H9 (cell line): Measurements from ENCODE around the gene CNGA4. TPM values are rescaled to one million over a fixed set of nuclear protein-coding genes. Genes with fewer than 3 reads are reported as not detected.

ENCODE experiments used
- DNase-seq: peaks from one replicate; pipeline ENCODE4 v3.0.0-alpha.2; 2017
- H2AFZ ChIP-seq: one replicate; pipeline ENCODE4 v1.6.1; 2013; ENCODE audit warnings: mild to moderate bottlenecking, low read length, control low read depth, moderate library complexity
- H2AK5ac ChIP-seq: 2 replicates; pipeline ENCODE4 v1.6.1; 2013; ENCODE audit warnings: low read length, control low read depth, mixed read lengths; ENCODE audit not compliant: insufficient read length
- H2BK120ac ChIP-seq: one replicate; pipeline ENCODE4 v1.6.1; 2013; ENCODE audit warnings: low read depth, mild to moderate bottlenecking, low read length, control low read depth, inconsistent platforms; ENCODE audit not compliant: poor library complexity, severe bottlenecking
- H2BK12ac ChIP-seq: 2 replicates; pipeline ENCODE4 v1.6.1; 2013; ENCODE audit warnings: low read length, control low read depth, mixed read lengths, low read depth; ENCODE audit not compliant: insufficient read length
- H2BK15ac ChIP-seq: 2 replicates; pipeline ENCODE4 v1.6.1; 2013; ENCODE audit warnings: low read depth, low read length, control low read depth
- H2BK20ac ChIP-seq: one replicate; pipeline ENCODE4 v1.6.1; 2013; ENCODE audit warnings: low read depth, mild to moderate bottlenecking, low read length, control low read depth, inconsistent platforms; ENCODE audit not compliant: poor library complexity, severe bottlenecking
- H2BK5ac ChIP-seq: 2 replicates; pipeline ENCODE4 v1.6.1; 2013; ENCODE audit warnings: low read length, control low read depth, mixed read lengths; ENCODE audit not compliant: insufficient read length
- H3K14ac ChIP-seq: 2 replicates; pipeline ENCODE4 v1.6.1; 2013; ENCODE audit warnings: low read length, control low read depth; ENCODE audit not compliant: insufficient read depth
- H3K18ac ChIP-seq: 2 replicates; pipeline ENCODE4 v1.6.1; 2013; ENCODE audit warnings: low read depth, mild to moderate bottlenecking, mixed read lengths, low read length, control low read depth; ENCODE audit not compliant: insufficient read length
- H3K23ac ChIP-seq: 2 replicates; pipeline ENCODE4 v1.6.1; 2013; ENCODE audit warnings: low read length, control low read depth, mixed read lengths, low read depth; ENCODE audit not compliant: insufficient read length
- H3K23me2 ChIP-seq: 2 replicates; pipeline ENCODE4 v1.6.1; 2013; ENCODE audit warnings: low read depth, mild to moderate bottlenecking, mixed read lengths, low read length, control low read depth; ENCODE audit not compliant: insufficient read length, poor library complexity, severe bottlenecking
- H3K27ac ChIP-seq: 2 replicates; pipeline ENCODE4 v1.5.1; 2013; ENCODE audit warnings: low read length, control low read depth, mixed read lengths, low read depth; ENCODE audit not compliant: insufficient read length
- H3K27me3 ChIP-seq: 2 replicates; pipeline ENCODE4 v1.6.1; 2013; ENCODE audit warnings: low read length, control low read depth, inconsistent platforms; ENCODE audit not compliant: insufficient read depth
- H3K4ac ChIP-seq: 2 replicates; pipeline ENCODE4 v1.6.1; 2013; ENCODE audit warnings: low read depth, mild to moderate bottlenecking, control low read depth, inconsistent platforms, low read length, moderate library complexity
- H3K4me1 ChIP-seq: 2 replicates; pipeline ENCODE4 v1.6.1; 2013; ENCODE audit warnings: low read length, control low read depth, inconsistent platforms; ENCODE audit not compliant: insufficient read depth
- H3K4me2 ChIP-seq: 2 replicates; pipeline ENCODE4 v1.6.1; 2013; ENCODE audit warnings: low read length, control low read depth, mixed read lengths; ENCODE audit not compliant: insufficient read length, insufficient read depth
- H3K56ac ChIP-seq: 2 replicates; pipeline ENCODE4 v1.6.1; 2013; ENCODE audit warnings: low read depth, mild to moderate bottlenecking, mixed read lengths, low read length, control low read depth; ENCODE audit not compliant: insufficient read length
- H3K79me1 ChIP-seq: 2 replicates; pipeline ENCODE4 v1.6.1; 2013; ENCODE audit warnings: low read depth, mild to moderate bottlenecking, moderate library complexity, low read length, control low read depth, inconsistent platforms; ENCODE audit not compliant: insufficient read depth, poor library complexity, severe bottlenecking
- H3K79me2 ChIP-seq: 2 replicates; pipeline ENCODE4 v1.6.1; 2013; ENCODE audit warnings: low read length, control low read depth, inconsistent platforms; ENCODE audit not compliant: insufficient read depth
- H3K9ac ChIP-seq: 2 replicates; pipeline ENCODE4 v1.6.1; 2013; ENCODE audit warnings: low read length, control low read depth, mixed read lengths; ENCODE audit not compliant: insufficient read length; ENCODE audit errors: extremely low read depth
- H3K9me3 ChIP-seq: one replicate; pipeline ENCODE4 v1.6.1; 2013; ENCODE audit warnings: low read depth, low read length, inconsistent platforms; ENCODE audit not compliant: control insufficient read depth
- H3T11ph ChIP-seq: one replicate; pipeline ENCODE4 v1.6.1; 2013; ENCODE audit warnings: mild to moderate bottlenecking, low read length, control low read depth, inconsistent platforms
- H4K20me1 ChIP-seq: one replicate; pipeline ENCODE4 v1.6.1; 2013; ENCODE audit not compliant: control insufficient read depth, insufficient read length, insufficient read depth
- H4K5ac ChIP-seq: 2 replicates; pipeline ENCODE4 v1.6.1; 2013; ENCODE audit warnings: low read depth, mild to moderate bottlenecking, mixed read lengths, low read length, control low read depth; ENCODE audit not compliant: insufficient read length
- H4K8ac ChIP-seq: replicated peaks from 2 replicates; pipeline ENCODE4 v1.6.1; 2013; ENCODE audit warnings: low read length, control low read depth, mixed read lengths, low read depth; ENCODE audit not compliant: insufficient read length
- H4K91ac ChIP-seq: 2 replicates; pipeline ENCODE4 v1.6.1; 2013; ENCODE audit warnings: low read depth, mild to moderate bottlenecking, moderate library complexity, mixed read lengths, low read length, control low read depth; ENCODE audit not compliant: insufficient read length
- H3K27ac Mint-ChIP-seq, 3 experiments: 2 replicates in 2 of 3; 3 replicates in 1 of 3; pipeline ENCODE4 v1.8.0; 2020 to 2021; ENCODE audit warnings: mixed read lengths in 3 of 3, mild to moderate bottlenecking in 1 of 3, moderate library complexity in 1 of 3
- H3K27me3 Mint-ChIP-seq: 2 replicates; pipeline ENCODE4 v1.8.0; 2021; ENCODE audit warnings: low read depth, mild to moderate bottlenecking, moderate library complexity, mixed read lengths
- H3K36me3 Mint-ChIP-seq, 3 experiments: 2 replicates in 2 of 3; 3 replicates in 1 of 3; pipeline ENCODE4 v1.8.0; 2020 to 2021; ENCODE audit warnings: low read depth in 3 of 3, mixed read lengths in 3 of 3; ENCODE audit not compliant: insufficient read depth in 1 of 3
- H3K4me1 Mint-ChIP-seq, 2 experiments: 2 replicates each; pipeline ENCODE4 v1.8.0; 2020; ENCODE audit warnings: mixed read lengths in 2 of 2
- H3K4me3 Mint-ChIP-seq, 2 experiments: 2 replicates in 1 of 2; 3 replicates in 1 of 2; pipeline ENCODE4 v1.8.0; 2020 to 2021; ENCODE audit warnings: mild to moderate bottlenecking in 2 of 2, mixed read lengths in 2 of 2, moderate library complexity in 1 of 2
- H3K9me3 Mint-ChIP-seq, 2 experiments: 2 replicates in 1 of 2; 3 replicates in 1 of 2; pipeline ENCODE4 v1.8.0; 2020; ENCODE audit warnings: mild to moderate bottlenecking in 2 of 2, mixed read lengths in 2 of 2, moderate library complexity in 1 of 2
- WGBS: extraction: QIAGEN DNeasy Blood & Tissue Kit; methylation state at CpG from one replicate; pipeline ENCODE4 v1.1.7; 2013; ENCODE audit warnings: missing lambda C conversion rate, low lambda C conversion rate, mixed read lengths; ENCODE audit not compliant: insufficient read length; ENCODE audit errors: extremely low coverage; 5-methylcytosine and 5-hydroxymethylcytosine counted together
- total RNA-seq: library from RNA; stranded (reverse); gene quantifications from 2 replicates; pipeline ENCODE4 v1.2.1, GENCODE V29; 2021
- TF ChIP-seq, protein P1 (sequence below): fragments of 200-600 bp; sonication (generic); conservative IDR thresholded peaks from 3 replicates; pipeline ENCODE4 v1.8.0; 2021; ENCODE audit warnings: antibody characterized with exemption, mild to moderate bottlenecking

Gene CNGA4
- total RNA-seq, 1 experiment from 2014 or later, result 0.11 TPM

DNA sequence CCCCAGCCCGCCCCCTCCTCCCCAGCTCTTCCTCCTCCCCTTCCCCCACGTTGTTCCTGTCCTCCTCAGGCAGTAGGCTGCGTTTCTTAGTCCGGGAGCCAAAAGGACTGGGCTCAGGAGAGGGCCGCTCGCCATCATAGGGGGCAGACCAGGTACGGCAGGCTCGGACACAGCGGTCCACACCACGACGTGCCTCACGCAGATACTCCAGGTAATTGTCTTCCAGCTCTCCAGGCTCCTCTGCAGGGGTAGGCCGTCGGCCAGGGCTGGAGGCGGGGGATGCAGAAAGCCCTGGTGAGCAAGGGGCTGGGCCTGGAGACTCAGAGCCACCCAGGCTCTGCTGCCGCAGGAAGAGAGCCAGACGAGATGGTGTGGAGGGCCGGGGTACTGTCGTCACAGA lies 21.2 kb upstream of the CNGA4 start:
- TF ChIP-seq, protein P1, sequence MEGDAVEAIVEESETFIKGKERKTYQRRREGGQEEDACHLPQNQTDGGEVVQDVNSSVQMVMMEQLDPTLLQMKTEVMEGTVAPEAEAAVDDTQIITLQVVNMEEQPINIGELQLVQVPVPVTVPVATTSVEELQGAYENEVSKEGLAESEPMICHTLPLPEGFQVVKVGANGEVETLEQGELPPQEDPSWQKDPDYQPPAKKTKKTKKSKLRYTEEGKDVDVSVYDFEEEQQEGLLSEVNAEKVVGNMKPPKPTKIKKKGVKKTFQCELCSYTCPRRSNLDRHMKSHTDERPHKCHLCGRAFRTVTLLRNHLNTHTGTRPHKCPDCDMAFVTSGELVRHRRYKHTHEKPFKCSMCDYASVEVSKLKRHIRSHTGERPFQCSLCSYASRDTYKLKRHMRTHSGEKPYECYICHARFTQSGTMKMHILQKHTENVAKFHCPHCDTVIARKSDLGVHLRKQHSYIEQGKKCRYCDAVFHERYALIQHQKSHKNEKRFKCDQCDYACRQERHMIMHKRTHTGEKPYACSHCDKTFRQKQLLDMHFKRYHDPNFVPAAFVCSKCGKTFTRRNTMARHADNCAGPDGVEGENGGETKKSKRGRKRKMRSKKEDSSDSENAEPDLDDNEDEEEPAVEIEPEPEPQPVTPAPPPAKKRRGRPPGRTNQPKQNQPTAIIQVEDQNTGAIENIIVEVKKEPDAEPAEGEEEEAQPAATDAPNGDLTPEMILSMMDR, result no peak
- Histone ChIP-seq H2AK5ac (no peak overlapping the region), H3K56ac (no peak overlapping the region), H3K18ac (no peak overlapping the region), H2BK5ac (no peak overlapping the region), H3K79me2 (no peaks in the 10 kb centered on the region), H3K79me1 (no peaks in the 10 kb centered on the region), H3K27ac (no peak overlapping the region), H4K5ac (no peak overlapping the region), H4K20me1 (no peaks in the 10 kb centered on the region), H3K4me1 (no peaks in the 10 kb centered on the region), H3K9me3 (no peaks in the 10 kb centered on the region), H3K23ac (no peak overlapping the region), H3K14ac (no peak overlapping the region), H4K8ac (no peak overlapping the region), H3K9ac (no peak overlapping the region), H3K23me2 (no peaks in the 10 kb centered on the region), H3K27me3 (no peaks in the 10 kb centered on the region), H2BK15ac (no peak overlapping the region), H4K91ac (no peak overlapping the region), H2BK12ac (no peak overlapping the region), H2BK20ac (no peak overlapping the region), H3T11ph (no peak overlapping the region), H3K4me2 (no peak overlapping the region), H2BK120ac (no peak overlapping the region), H2AFZ (no peak overlapping the region), H3K4ac (no peak overlapping the region)
- Mint-ChIP-seq H3K27ac (peak overlapping the region in 1 of 3 experiments; percentile 85; a peak in 1 of 7 replicates), H3K27me3 (no peaks in the 10 kb centered on the region), H3K9me3 (no peaks in the 10 kb centered on the region), H3K4me3 (no peak overlapping the region), H3K36me3 (peaks cover 20 to 63% (median 30%) of the 10 kb centered on the region in 3 experiments; a peak in 6 of 7 replicates), H3K4me1 (no peaks in the 10 kb centered on the region)
- WGBS, result no CpG with 5 or more reads among the region's 19 CpGs
- DNase-seq, result no peak
